ENCODE data around the gene CACNA1C. TPM values are rescaled to one million over a fixed set of nuclear protein-coding genes. Genes with fewer than 3 reads are reported as not detected.
A peak's percentile ranks its signal among the peaks of the same experiment; 100 is the strongest.
"Not testable (repeated sequence)": the region's sequence is repeated elsewhere in the genome, so short reads cannot be mapped to it uniquely, and the experiment has no call there.

The CACNA1C gene
- total RNA-seq, 1 experiment from 2014 or later: 1.1 TPM

- not testable (repeated sequence) for H3K4ac ChIP-seq (ENCODE audit: low read depth, low read length); H2AK5ac ChIP-seq (ENCODE audit: insufficient read length, low read length); H3K36me3 Mint-ChIP-seq (ENCODE audit: insufficient read depth in 1 of 3, low read depth in 3 of 3); H3K14ac ChIP-seq (ENCODE audit: insufficient read depth, low read length); H3K79me2 ChIP-seq (ENCODE audit: insufficient read depth, low read length); H2BK12ac ChIP-seq (ENCODE audit: insufficient read length, low read depth, low read length); H3K9me3 ChIP-seq (ENCODE audit: control insufficient read depth, low read depth, low read length); H3K9me3 Mint-ChIP-seq; H3K27me3 Mint-ChIP-seq (ENCODE audit: low read depth); H3K23ac ChIP-seq (ENCODE audit: insufficient read length, low read depth, low read length); H3T11ph ChIP-seq (ENCODE audit: low read length); DNase-seq; H3K4me1 ChIP-seq (ENCODE audit: insufficient read depth, low read length); H3K4me2 ChIP-seq (ENCODE audit: insufficient read depth, insufficient read length, low read length); H3K23me2 ChIP-seq (ENCODE audit: insufficient read length, low read depth, low read length, poor library complexity, severe bottlenecking); H4K91ac ChIP-seq (ENCODE audit: insufficient read length, low read depth, low read length); H2AFZ ChIP-seq (ENCODE audit: low read length); H3K27me3 ChIP-seq (ENCODE audit: insufficient read depth, low read length); H2BK120ac ChIP-seq (ENCODE audit: low read depth, low read length, poor library complexity, severe bottlenecking); H3K4me1 Mint-ChIP-seq; H3K56ac ChIP-seq (ENCODE audit: insufficient read length, low read depth, low read length); H3K27ac ChIP-seq (ENCODE audit: insufficient read length, low read depth, low read length); H2BK20ac ChIP-seq (ENCODE audit: low read depth, low read length, poor library complexity, severe bottlenecking); H4K8ac ChIP-seq (replicated peaks; ENCODE audit: insufficient read length, low read depth, low read length); H3K18ac ChIP-seq (ENCODE audit: insufficient read length, low read depth, low read length); H3K79me1 ChIP-seq (ENCODE audit: insufficient read depth, low read depth, low read length, poor library complexity, severe bottlenecking); H3K4me3 Mint-ChIP-seq; H2BK15ac ChIP-seq (ENCODE audit: low read depth, low read length); H4K5ac ChIP-seq (ENCODE audit: insufficient read length, low read depth, low read length); H2BK5ac ChIP-seq (ENCODE audit: insufficient read length, low read length); H3K9ac ChIP-seq (ENCODE audit: extremely low read depth, insufficient read length, low read length); H4K20me1 ChIP-seq (ENCODE audit: control insufficient read depth, insufficient read depth, insufficient read length)
- 0 out of 7 replicates have a peak overlapping the region, but pooled peaks of 1 of the 3 experiments have one; percentile 40 for H3K27ac Mint-ChIP-seq
- WGBS (ENCODE audit: extremely low coverage, insufficient read length, low lambda C conversion rate): no CpG with 5 or more reads among the region's 17 CpGs
Observed at GRCh38 chr12:2105387-2105786, 52.6 kb downstream of the CACNA1C start.

All from H9 (cell line).